OCI-LY7 (cell line): ENCODE results near the gene HJURP. TPM values are rescaled to one million over a fixed set of nuclear protein-coding genes. Genes with fewer than 3 reads are reported as not detected.

Experiments
- BruUV-seq: library from RNA; stranded (reverse); fragments of 400-500 nt; replicated peaks from 2 replicates; lab custom pipeline; 2021; lab: Mats Ljungman, UMichigan
- CTCF ChIA-PET: fragments of 300-600 bp; sonication (Branson Sonifier 250); formaldehyde crosslinking; loops from one replicate; lab custom pipeline; 2022; ENCODE audit warnings: antibody characterized with exemption; ENCODE audit not compliant: unreplicated experiment; lab: Charles Lee
- POLR2A ChIA-PET: fragments of 300-600 bp; sonication (Branson Sonifier 250); formaldehyde crosslinking; loops from one replicate; lab custom pipeline; 2022; ENCODE audit warnings: antibody characterized with exemption; lab: Charles Lee
- DNase-seq: peaks from one replicate; pipeline ENCODE4 v3.0.0-alpha.2; 2015; ENCODE audit warnings: low spot score
- H2AFZ ChIP-seq: fragments of 200-600 bp; sonication (generic), shearing (Covaris generic); 2 replicates; pipeline ENCODE4 v1.6.1; 2014; ENCODE audit warnings: mild to moderate bottlenecking, antibody characterized with exemption, low read length, moderate library complexity
- H3K27ac ChIP-seq: fragments of 200-600 bp; sonication (generic); 2 replicates; pipeline ENCODE4 v1.5.1; 2014; ENCODE audit warnings: mixed run types, low read depth, mild to moderate bottlenecking, moderate library complexity, low read length, inconsistent platforms; ENCODE audit not compliant: poor library complexity, severe bottlenecking
- H3K36me3 ChIP-seq: fragments of 200-600 bp; sonication (generic); 2 replicates; pipeline ENCODE4 v1.6.1; 2014; ENCODE audit warnings: mild to moderate bottlenecking, antibody characterized with exemption, low read length, moderate library complexity, mixed read lengths; ENCODE audit not compliant: insufficient read depth
- H3K4me1 ChIP-seq: fragments of 200-600 bp; sonication (generic); 2 replicates; pipeline ENCODE4 v1.5.1; 2014; ENCODE audit warnings: mild to moderate bottlenecking, low read length; ENCODE audit not compliant: insufficient read depth, poor library complexity, severe bottlenecking
- H3K4me2 ChIP-seq: fragments of 200-600 bp; sonication (generic); 2 replicates; pipeline ENCODE4 v1.6.1; 2014; ENCODE audit warnings: mild to moderate bottlenecking, low read length
- H3K4me3 ChIP-seq: fragments of 200-600 bp; sonication (generic); 2 replicates; pipeline ENCODE4 v1.5.1; 2014; ENCODE audit warnings: mild to moderate bottlenecking, low read depth, low read length; ENCODE audit not compliant: poor library complexity, severe bottlenecking
- H3K79me2 ChIP-seq: fragments of 200-600 bp; sonication (generic); 2 replicates; pipeline ENCODE4 v1.6.1; 2016; ENCODE audit warnings: low read depth, mild to moderate bottlenecking, low read length, moderate library complexity, mixed read lengths; ENCODE audit not compliant: insufficient read depth
- H3K9me2 ChIP-seq: fragments of 200-600 bp; sonication (generic); 2 replicates; pipeline ENCODE4 v1.6.1; 2016; ENCODE audit warnings: mild to moderate bottlenecking, low read length, mixed read lengths; ENCODE audit not compliant: insufficient read depth
- H3K9me3 ChIP-seq: fragments of 200-600 bp; sonication (generic); 2 replicates; pipeline ENCODE4 v1.6.1; 2014; ENCODE audit warnings: mild to moderate bottlenecking, mixed run types, low read length, mixed read lengths
- H4K20me1 ChIP-seq: fragments of 200-600 bp; sonication (generic); 2 replicates; pipeline ENCODE4 v1.6.1; 2014; ENCODE audit warnings: mild to moderate bottlenecking, antibody characterized with exemption, low read length, moderate library complexity, mixed read lengths; ENCODE audit not compliant: insufficient read depth
- CTCF ChIP-seq: fragments of 200-600 bp; sonication (generic); conservative IDR thresholded peaks from 2 replicates; pipeline ENCODE4 v1.5.1; 2014; ENCODE audit warnings: mild to moderate bottlenecking, antibody characterized with exemption, low read length, moderate library complexity, mixed read lengths
- EZH2phosphoT487 ChIP-seq: fragments of 200-600 bp; sonication (generic); IDR thresholded peaks from 2 replicates; pipeline ENCODE4 v1.6.1; 2018; ENCODE audit warnings: low read depth, borderline replicate concordance, mild to moderate bottlenecking, mixed run types, antibody characterized with exemption, low read length, moderate library complexity, mixed read lengths
- intact Hi-C: fragments of 100-400 bp; cut with micrococcal nuclease; formaldehyde crosslinking; loops from one replicate; pipeline ENCODE4 v1.10.0; 2022; ENCODE audit not compliant: unreplicated experiment
- total RNA-seq, 2 experiments: library from RNA; depleted of rRNA in 1 of 2; stranded (reverse); fragments of >200 nt in 1 of 2; shearing (Covaris generic) in 1 of 2; gene quantifications; 2 replicates each; pipeline ENCODE4 v1.2.3, GENCODE V29; 2014 to 2022

Gene HJURP
- total RNA-seq, 2 experiments from 2014 or later, result 94.3 to 122 TPM

GRCh38 chr2:233850745-233851144 is 3.6 kb downstream of the HJURP start:
- Histone ChIP-seq H3K36me3 (peaks cover 85% of the 10 kb centered on the region), H3K79me2 (peaks cover 57% of the 10 kb centered on the region), H3K4me1 (peaks cover 25% of the 10 kb centered on the region), H3K4me3 (no peak overlapping the region), H4K20me1 (peaks cover 33% of the 10 kb centered on the region), H3K9me3 (peaks cover 8% of the 10 kb centered on the region; the same call in 1 of the 2 replicates), H3K27ac (no peak overlapping the region), H2AFZ (no peak overlapping the region), H3K4me2 (no peak overlapping the region), H3K9me2 (no peaks in the 10 kb centered on the region)
- ChIA-PET CTCF (no interaction called here), POLR2A (no interaction called here)
- no TSS peak for BruUV-seq
- no peak for DNase-seq
- intact Hi-C loops, result no loop called here
- TF ChIP-seq EZH2phosphoT487 (no peak), CTCF (no peak)

- TF ChIP-seq EZH2phosphoT487 (no peak), CTCF (no peak)
- Histone ChIP-seq H3K4me1 (peaks cover 17% of the 10 kb centered on the region), H3K36me3 (peaks cover 95% of the 10 kb centered on the region), H2AFZ (no peak overlapping the region), H4K20me1 (peaks cover 33% of the 10 kb centered on the region), H3K9me2 (no peaks in the 10 kb centered on the region), H3K4me2 (no peak overlapping the region), H3K79me2 (peaks cover 61% of the 10 kb centered on the region), H3K9me3 (no peaks in the 10 kb centered on the region), H3K27ac (no peak overlapping the region), H3K4me3 (no peak overlapping the region)
- intact Hi-C loops, result no loop called here
- no TSS peak for BruUV-seq
- ChIA-PET POLR2A (interaction anchor here (1.0 kb wide), 1 partner anchor 11 kb away, joined by 3 read pairs; no protein-coding TSS in a partner anchor), CTCF (no interaction called here)
- no peak for DNase-seq
Measured at GRCh38 chr2:233849607-233850271, 4.6 kb downstream of the HJURP start.

- TF ChIP-seq CTCF (no peak), EZH2phosphoT487 (no peak)
- no peaks in the 10 kb centered on the region for H3K9me3 ChIP-seq
- no TSS peak for BruUV-seq
- peaks cover 15% of the 10 kb centered on the region for H3K4me1 ChIP-seq
- intact Hi-C loops, result no loop called here
- H3K4me3 ChIP-seq, result no peak overlapping the region
- CTCF ChIA-PET, result interaction anchor here (0.5 kb wide), 1 partner anchor 11 kb away, joined by 3 read pairs; no protein-coding TSS in a partner anchor
- peaks cover 31% of the 10 kb centered on the region for H4K20me1 ChIP-seq
- peaks cover 52% of the 10 kb centered on the region for H3K79me2 ChIP-seq
- DNase-seq, result no peak
- no peak overlapping the region for H2AFZ ChIP-seq
- no peak overlapping the region for H3K27ac ChIP-seq
- POLR2A ChIA-PET, result no interaction called here
- H3K36me3 ChIP-seq, result peaks cover 100% of the 10 kb centered on the region
- H3K9me2 ChIP-seq, result no peaks in the 10 kb centered on the region
- no peak overlapping the region for H3K4me2 ChIP-seq
Measured at GRCh38 chr2:233848276-233848675, 6.1 kb downstream of the HJURP start.
